ENCODE measurements around the gene DLG4.

Gene DLG4

GRCh38 chr17:7219812-7220592 is at the start of gene DLG4, which contains the start of gene ACADVL:
DLG4 (minus strand) TSS chr17:7219836.
ACADVL (plus strand) TSS chr17:7219938; CDS start chr17:7219985, 47 bp downstream.
- peak; percentile 87 for DNase-seq (ENCODE audit: low spot score)
- POLR2A ChIA-PET (ENCODE audit: low non-redundant PET): interaction anchor here (0.8 to 1.7 kb wide), 4 partner anchors 12 to 234 kb away, joined by 3 to 6 read pairs (median 4); no protein-coding TSS in a partner anchor
- CTCF ChIA-PET: interaction anchor here (0.6 to 1.7 kb wide), 5 partner anchors 12 to 174 kb away, joined by 3 to 8 read pairs (median 4); no protein-coding TSS in a partner anchor
- TF ChIP-seq CTCF (conservative IDR thresholded peaks at IDR 0.05; ENCODE audit: low read depth): no peak
- H3K27ac ChIP-seq: peak within 1 kb of the TSS; percentile 99

- no peak overlapping the region for H3K27ac ChIP-seq
- ChIA-PET POLR2A (ENCODE audit: low non-redundant PET) (interaction anchor here (0.7 kb wide), 1 partner anchor 70 kb away, joined by 3 read pairs; the partner anchor contains the start of gene ACAP1), CTCF (interaction anchor here (0.6 kb wide), 1 partner anchor 14 kb away, joined by 4 read pairs; no protein-coding TSS in a partner anchor)
- no peak for DNase-seq (ENCODE audit: low spot score)
- no peak for TF ChIP-seq CTCF (conservative IDR thresholded peaks at IDR 0.05; ENCODE audit: low read depth)
Observed at GRCh38 chr17:7266784-7267183, 47.1 kb upstream of the DLG4 start.

GRCh38 chr17:7263801-7264078 is 44.1 kb upstream of the DLG4 start:
- POLR2A ChIA-PET (ENCODE audit: low non-redundant PET): interaction anchor here (1.1 kb wide), 1 partner anchor 66 kb away, joined by 3 read pairs; no protein-coding TSS in a partner anchor
- H3K27ac ChIP-seq: peak overlapping the region; percentile 40
- CTCF ChIA-PET: interaction anchor here (0.6 to 0.7 kb wide), 2 partner anchors 32 to 66 kb away, joined by 3 to 5 read pairs; no protein-coding TSS in a partner anchor
- no peak for TF ChIP-seq CTCF (conservative IDR thresholded peaks at IDR 0.05; ENCODE audit: low read depth)
- DNase-seq (ENCODE audit: low spot score): no peak

GRCh38 chr17:7262935-7263800 is 43.5 kb upstream of the DLG4 start:
- no peak for TF ChIP-seq CTCF (conservative IDR thresholded peaks at IDR 0.05; ENCODE audit: low read depth)
- POLR2A ChIA-PET (ENCODE audit: low non-redundant PET): interaction anchor here (0.6 kb wide), 1 partner anchor 1769 kb away, joined by 3 read pairs; no protein-coding TSS in a partner anchor
- peak; percentile 79 for DNase-seq (ENCODE audit: low spot score)
- peak overlapping the region; percentile 40 for H3K27ac ChIP-seq
- CTCF ChIA-PET: interaction anchor here (0.6 to 1.8 kb wide), 4 partner anchors 33 to 425 kb away, joined by 3 to 5 read pairs (median 4); no protein-coding TSS in a partner anchor

- CTCF ChIA-PET: interaction anchor here (1.8 kb wide), 1 partner anchor 34 kb away, joined by 4 read pairs; no protein-coding TSS in a partner anchor
- H3K27ac ChIP-seq: peak within 1 kb of the TSS; percentile 79
- peak; percentile 95 for DNase-seq (ENCODE audit: low spot score)
- no peak for TF ChIP-seq CTCF (conservative IDR thresholded peaks at IDR 0.05; ENCODE audit: low read depth)
- POLR2A ChIA-PET (ENCODE audit: low non-redundant PET): interaction anchor here (0.6 kb wide), 1 partner anchor 1768 kb away, joined by 3 read pairs; no protein-coding TSS in a partner anchor
Observed at GRCh38 chr17:7262192-7262934, 42.7 kb upstream of the DLG4 start, which contains the start of gene CLDN7. CLDN7 (minus strand) TSS chr17:7262478; CDS start chr17:7262043, 435 bp downstream.

Measured in RWPE1 (cell line).